Adipocyte (in vitro differentiated cells): ENCODE data around the gene CFAP157.

Experiments used
- DNase-seq: peaks from one replicate; pipeline ENCODE4 v3.0.0-alpha.2; 2015; ENCODE audit warnings: low read depth
- H3K27me3 ChIP-seq: replicated peaks from 2 replicates; pipeline ENCODE4 v1.7.0; 2013; ENCODE audit warnings: mild to moderate bottlenecking, low read length, moderate library complexity; ENCODE audit not compliant: control insufficient read depth, insufficient read depth
- H3K36me3 ChIP-seq: 2 replicates; pipeline ENCODE4 v1.7.0; 2013; ENCODE audit warnings: low read length, mild to moderate bottlenecking, moderate library complexity; ENCODE audit not compliant: control insufficient read depth, insufficient read depth, severe bottlenecking
- H3K4me1 ChIP-seq: 2 replicates; pipeline ENCODE4 v1.7.0; 2013; ENCODE audit warnings: mild to moderate bottlenecking, low read length, moderate library complexity; ENCODE audit not compliant: control insufficient read depth, insufficient read depth
- H3K4me3 ChIP-seq: 2 replicates; pipeline ENCODE4 v1.7.0; 2013; ENCODE audit warnings: mild to moderate bottlenecking, low read length, moderate library complexity
- H3K9ac ChIP-seq: 2 replicates; pipeline ENCODE4 v1.7.0; 2013; ENCODE audit warnings: mild to moderate bottlenecking, low read length, moderate library complexity
- H3K9me3 ChIP-seq: 2 replicates; pipeline ENCODE4 v1.7.0; 2013; ENCODE audit warnings: mild to moderate bottlenecking, low read length, moderate library complexity; ENCODE audit not compliant: control insufficient read depth

CFAP157 gene

GRCh38 chr9:127680226-127680625 lies 26.6 kb upstream of the CFAP157 start:
- Histone ChIP-seq H3K4me1 (no peaks in the 10 kb centered on the region), H3K9ac (no peak overlapping the region), H3K27me3 (no peaks in the 10 kb centered on the region), H3K9me3 (no peaks in the 10 kb centered on the region), H3K36me3 (peaks cover 84% of the 10 kb centered on the region), H3K4me3 (no peak overlapping the region)
- no peak for DNase-seq

GRCh38 chr9:127680846-127681245 lies 25.9 kb upstream of the CFAP157 start:
- DNase-seq, result no peak
- H3K36me3 ChIP-seq, result peaks cover 78% of the 10 kb centered on the region
- no peaks in the 10 kb centered on the region for H3K27me3 ChIP-seq
- no peak overlapping the region for H3K4me3 ChIP-seq
- H3K9ac ChIP-seq, result no peak overlapping the region
- H3K4me1 ChIP-seq, result no peaks in the 10 kb centered on the region
- H3K9me3 ChIP-seq, result no peaks in the 10 kb centered on the region

GRCh38 chr9:127682351-127683136 lies 24.2 kb upstream of the CFAP157 start:
- H3K9me3 ChIP-seq, result no peaks in the 10 kb centered on the region
- no peaks in the 10 kb centered on the region for H3K27me3 ChIP-seq
- no peak overlapping the region for H3K9ac ChIP-seq
- DNase-seq, result no peak
- peaks cover 81% of the 10 kb centered on the region for H3K36me3 ChIP-seq
- no peak overlapping the region for H3K4me3 ChIP-seq
- H3K4me1 ChIP-seq, result no peaks in the 10 kb centered on the region

DNA sequence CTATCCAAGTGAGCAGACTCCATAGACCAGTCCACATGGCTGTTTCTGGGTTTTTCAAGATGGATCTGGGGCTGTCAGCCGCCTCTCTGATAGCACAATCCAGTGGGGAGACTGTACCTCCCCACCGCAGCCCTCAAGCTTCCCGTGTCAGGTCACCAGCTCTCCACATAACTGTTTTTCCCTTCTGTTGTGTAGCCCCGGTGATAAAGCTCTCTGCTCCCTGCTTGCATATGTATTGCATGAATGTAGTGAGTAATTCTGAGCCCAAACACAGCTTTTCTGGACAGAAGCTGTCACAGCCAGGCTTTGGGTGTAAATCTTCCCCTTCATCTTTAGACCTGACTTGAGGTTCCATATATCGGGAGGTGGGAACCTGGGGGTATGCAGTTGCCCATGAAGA lies 23.1 kb upstream of the CFAP157 start:
- H3K4me3 ChIP-seq, result no peak overlapping the region
- no peaks in the 10 kb centered on the region for H3K4me1 ChIP-seq
- H3K9ac ChIP-seq, result no peak overlapping the region
- no peaks in the 10 kb centered on the region for H3K9me3 ChIP-seq
- DNase-seq, result peak; percentile 54
- H3K36me3 ChIP-seq, result peaks cover 85% of the 10 kb centered on the region
- no peaks in the 10 kb centered on the region for H3K27me3 ChIP-seq

DNA sequence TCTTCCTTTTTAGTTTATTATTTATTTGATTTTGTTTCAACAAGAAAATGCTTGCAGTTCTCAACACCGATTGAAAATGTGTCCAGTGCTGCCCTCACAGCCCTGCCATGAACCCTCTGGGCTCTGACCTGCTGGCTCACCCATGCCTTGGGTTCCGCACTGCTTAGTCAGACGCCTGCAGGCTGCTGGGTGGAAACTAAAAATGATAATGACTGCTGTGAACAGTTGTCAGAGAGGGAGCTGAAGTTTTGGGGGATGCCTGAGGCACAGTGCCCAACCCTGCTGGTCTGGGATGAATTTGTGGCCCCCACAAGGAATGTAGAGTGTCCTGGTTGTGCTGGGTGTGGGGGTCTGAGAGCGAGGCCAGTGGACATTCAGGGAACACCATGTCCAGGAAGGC lies 22.2 kb upstream of the CFAP157 start:
- Histone ChIP-seq H3K4me1 (no peaks in the 10 kb centered on the region), H3K9me3 (no peaks in the 10 kb centered on the region), H3K36me3 (peaks cover 84% of the 10 kb centered on the region), H3K4me3 (no peak overlapping the region), H3K9ac (no peak overlapping the region), H3K27me3 (no peaks in the 10 kb centered on the region)
- peak; percentile 66 for DNase-seq

- DNase-seq, result no peak
- H3K36me3 ChIP-seq, result peaks cover 84% of the 10 kb centered on the region
- H3K27me3 ChIP-seq, result no peaks in the 10 kb centered on the region
Measured at GRCh38 chr9:127686461-127687393, 20.1 kb upstream of the CFAP157 start.

DNA sequence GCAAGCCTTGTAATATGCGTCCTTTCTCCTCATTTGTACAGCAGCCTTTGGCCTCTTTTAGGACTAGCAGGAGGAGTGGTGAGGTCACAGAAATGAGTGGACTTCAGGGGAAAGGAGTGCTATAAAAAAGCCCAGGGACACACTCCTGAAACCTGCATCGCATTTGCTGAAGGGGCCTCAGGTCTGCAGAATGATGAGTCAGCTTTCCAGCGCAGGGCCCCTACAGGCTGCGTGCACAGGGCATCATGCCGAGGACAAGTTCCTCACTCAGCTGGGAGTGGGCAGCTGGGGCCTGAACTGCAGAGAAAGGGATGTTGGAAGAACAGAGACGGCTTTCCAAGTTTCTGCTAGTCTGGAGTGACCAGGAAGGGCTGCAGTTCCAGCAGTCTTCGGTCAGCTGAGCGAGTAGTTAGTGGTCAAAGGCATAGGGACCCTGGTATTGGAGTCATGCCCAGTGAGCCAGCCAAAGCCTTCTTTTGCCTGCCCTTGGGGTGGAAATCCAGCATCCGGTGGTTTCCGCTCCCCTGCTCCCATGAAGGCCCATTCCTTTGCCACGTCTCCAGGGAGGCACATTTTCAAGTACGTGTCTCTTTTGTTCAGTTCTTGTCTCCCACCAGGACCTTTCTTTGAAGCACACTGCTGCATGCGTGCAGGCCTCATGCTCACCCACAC lies 17.3 kb upstream of the CFAP157 start:
- no peak for DNase-seq
- Histone ChIP-seq H3K9ac (no peak overlapping the region), H3K4me3 (no peak overlapping the region), H3K27me3 (no peaks in the 10 kb centered on the region), H3K9me3 (no peaks in the 10 kb centered on the region), H3K36me3 (peaks cover 67% of the 10 kb centered on the region), H3K4me1 (no peaks in the 10 kb centered on the region)

More at GRCh38 chr9:127686461-127687393, 20.1 kb upstream of the CFAP157 start:
- Histone ChIP-seq H3K4me3 (no peak overlapping the region), H3K9me3 (no peaks in the 10 kb centered on the region), H3K9ac (no peak overlapping the region), H3K4me1 (no peaks in the 10 kb centered on the region)

GRCh38 chr9:127690735-127691134 lies 16.1 kb upstream of the CFAP157 start:
- H3K27me3 ChIP-seq, result no peaks in the 10 kb centered on the region
- peaks cover 9% of the 10 kb centered on the region for H3K4me1 ChIP-seq
- no peak for DNase-seq
- no peak overlapping the region for H3K4me3 ChIP-seq
- H3K36me3 ChIP-seq, result peaks cover 67% of the 10 kb centered on the region
- no peak overlapping the region for H3K9ac ChIP-seq
- H3K9me3 ChIP-seq, result no peaks in the 10 kb centered on the region

DNA sequence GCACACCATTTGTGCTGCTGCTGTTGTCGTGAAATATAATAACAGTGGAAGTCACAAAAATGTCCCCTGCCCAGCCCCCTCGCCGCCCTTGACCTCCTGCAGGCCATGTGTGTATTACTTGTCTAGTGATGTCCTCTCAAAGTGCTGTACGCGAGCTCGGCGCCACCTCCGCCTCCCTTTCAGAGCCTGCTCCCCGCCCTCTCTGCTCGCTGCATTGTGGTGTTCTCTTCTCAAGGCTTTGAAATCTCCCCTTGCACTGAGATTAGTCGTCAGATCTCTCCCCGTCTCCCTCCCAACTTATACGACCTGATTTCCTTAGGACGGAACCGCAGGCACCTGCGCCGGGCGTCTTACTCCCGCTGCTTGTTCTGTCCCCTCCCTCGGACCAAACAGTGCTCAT lies 14.7 kb upstream of the CFAP157 start:
- H3K36me3 ChIP-seq, result peaks cover 56% of the 10 kb centered on the region
- H3K9me3 ChIP-seq, result no peaks in the 10 kb centered on the region
- peaks cover 9% of the 10 kb centered on the region for H3K4me1 ChIP-seq
- no peak for DNase-seq
- H3K9ac ChIP-seq, result no peak overlapping the region
- no peaks in the 10 kb centered on the region for H3K27me3 ChIP-seq
- H3K4me3 ChIP-seq, result no peak overlapping the region

DNA sequence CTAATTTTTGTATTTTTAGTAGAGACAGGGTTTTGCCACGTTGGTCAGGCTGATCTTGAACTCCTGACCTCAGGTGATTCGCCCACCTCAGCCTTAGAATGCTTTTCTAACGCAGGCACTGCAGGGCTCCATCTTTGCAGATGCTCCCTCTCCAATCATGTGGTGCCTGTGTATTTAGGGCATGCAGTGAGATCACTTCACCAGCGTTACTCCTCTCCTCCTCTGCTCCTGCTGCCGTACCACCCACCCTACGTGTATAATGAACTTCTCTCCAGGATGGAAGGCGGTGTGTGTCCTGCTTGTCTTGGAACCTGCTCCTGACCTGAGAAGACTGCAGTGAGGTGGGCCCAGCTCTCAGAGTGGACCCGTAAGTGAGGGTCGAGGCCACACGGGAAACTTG lies 13.6 kb upstream of the CFAP157 start:
- Histone ChIP-seq H3K27me3 (no peaks in the 10 kb centered on the region), H3K36me3 (peaks cover 45% of the 10 kb centered on the region), H3K9ac (no peak overlapping the region), H3K9me3 (no peaks in the 10 kb centered on the region), H3K4me3 (no peak overlapping the region), H3K4me1 (peaks cover 9% of the 10 kb centered on the region)
- no peak for DNase-seq

- H3K4me1 ChIP-seq, result peaks cover 10% of the 10 kb centered on the region
- H3K27me3 ChIP-seq, result no peaks in the 10 kb centered on the region
- DNase-seq, result no peak
- H3K4me3 ChIP-seq, result no peak overlapping the region
- peaks cover 40% of the 10 kb centered on the region for H3K36me3 ChIP-seq
- H3K9me3 ChIP-seq, result no peaks in the 10 kb centered on the region
- no peak overlapping the region for H3K9ac ChIP-seq
Measured at GRCh38 chr9:127693697-127694096, 13.1 kb upstream of the CFAP157 start.
